Activated gamma-delta T cell treated with Interleukin-2 at 50 U/mL for 16 hours (primary cell): Measurements from ENCODE around the gene HOMEZ.
"Not testable (repeated sequence)": the region's sequence is repeated elsewhere in the genome, so short reads cannot be mapped to it uniquely, and the experiment has no call there.

Source experiments
- DNase-seq: peaks from one replicate; pipeline ENCODE4 v3.0.0-alpha.2; 2020

The HOMEZ gene

GRCh38 chr14:23277928-23278327, 8.0 kb downstream of the HOMEZ start:
- DNase-seq: not testable (repeated sequence)

- DNase-seq: no peak
These were observed 8.7 kb downstream of the HOMEZ start for GRCh38 chr14:23277189-23277588.

GRCh38 chr14:23275412-23275811, 10.5 kb downstream of the HOMEZ start:
- DNase-seq: no peak

- DNase-seq: no peak
These were observed 16.7 kb downstream of the HOMEZ start for GRCh38 chr14:23269193-23269592.

- not testable (repeated sequence) for DNase-seq
These were observed 25.1 kb downstream of the HOMEZ start for GRCh38 chr14:23260849-23261248.

GRCh38 chr14:23259426-23259825, 26.5 kb downstream of the HOMEZ start:
- DNase-seq: no peak

- no peak for DNase-seq
These were observed 27.7 kb downstream of the HOMEZ start for GRCh38 chr14:23258256-23258655.

GRCh38 chr14:23252420-23253333, 33.3 kb downstream of the HOMEZ start:
- no peak for DNase-seq

- no peak for DNase-seq
These were observed 33.9 kb downstream of the HOMEZ start for GRCh38 chr14:23252006-23252405.

- DNase-seq: no peak
These were observed 36.1 kb downstream of the HOMEZ start for GRCh38 chr14:23249824-23250223.

- DNase-seq: no peak
These were observed 37.3 kb downstream of the HOMEZ start for GRCh38 chr14:23248601-23249000.

- DNase-seq: no peak
These were observed 40.6 kb downstream of the HOMEZ start for GRCh38 chr14:23245282-23245681.

- no peak for DNase-seq
These were observed 42.9 kb downstream of the HOMEZ start for GRCh38 chr14:23243066-23243465.

GRCh38 chr14:23242076-23242475, 43.9 kb downstream of the HOMEZ start:
- DNase-seq: no peak

GRCh38 chr14:23241061-23241715, 44.7 kb downstream of the HOMEZ start:
- DNase-seq: not testable (repeated sequence)

GRCh38 chr14:23240661-23241060, 45.3 kb downstream of the HOMEZ start:
- no peak for DNase-seq

GRCh38 chr14:23237772-23238594, 47.9 kb downstream of the HOMEZ start, which contains the start of gene RNF212B:
TSS of gene RNF212B (plus strand) at chr14:23237936. CDS start at chr14:23240346, 2,410 bp downstream.
- DNase-seq: peak; percentile 67

- DNase-seq: not testable (repeated sequence)
These were observed 53.6 kb downstream of the HOMEZ start for GRCh38 chr14:23232241-23232808.

- no peak for DNase-seq
These were observed 57.1 kb downstream of the HOMEZ start for GRCh38 chr14:23228812-23229211.

GRCh38 chr14:23227566-23227965, 58.4 kb downstream of the HOMEZ start:
- no peak for DNase-seq

GRCh38 chr14:23224958-23225357, 61.0 kb downstream of the HOMEZ start:
- DNase-seq: not testable (repeated sequence)
